RWPE2 (cell line): ENCODE measurements around the gene CARD14.
"Not testable (repeated sequence)": the region's sequence is repeated elsewhere in the genome, so short reads cannot be mapped to it uniquely, and the experiment has no call there.

ENCODE experiments used
- ATAC-seq: fragments of 200-7000 bp; cut with Tn5 transposase; 3 replicates; pipeline ENCODE4 v1.9.1; 2021; ENCODE audit warnings: low read depth
- DNase-seq: peaks from one replicate; pipeline ENCODE4 v3.0.0-alpha.2; 2020; ENCODE audit warnings: low spot score
- H3K27ac ChIP-seq: fragments of 450-650 bp; 2 replicates; pipeline ENCODE4 v1.5.1; 2017; ENCODE audit warnings: mild to moderate bottlenecking; ENCODE audit not compliant: poor library complexity, severe bottlenecking
- H3K27me3 ChIP-seq: fragments of 250-450 bp; sonication (Bioruptor Pico); 2 replicates; pipeline ENCODE4 v1.5.1; 2021; ENCODE audit warnings: mild to moderate bottlenecking, moderate library complexity; ENCODE audit not compliant: insufficient read depth, poor library complexity, severe bottlenecking
- H3K36me3 ChIP-seq: fragments of 250-450 bp; sonication (Bioruptor Pico); 2 replicates; pipeline ENCODE4 v1.5.1; 2020; ENCODE audit warnings: low read depth, mild to moderate bottlenecking, moderate library complexity
- H3K4me1 ChIP-seq: fragments of 250-450 bp; sonication (Bioruptor Pico); 2 replicates; pipeline ENCODE4 v1.5.1; 2021; ENCODE audit warnings: mild to moderate bottlenecking, moderate library complexity; ENCODE audit not compliant: insufficient read depth, poor library complexity, severe bottlenecking
- H3K4me3 ChIP-seq: fragments of 250-450 bp; sonication (Bioruptor Pico); 2 replicates; pipeline ENCODE4 v1.5.1; 2021; ENCODE audit warnings: mild to moderate bottlenecking, moderate library complexity; ENCODE audit not compliant: severe bottlenecking
- H3K9me3 ChIP-seq: fragments of 250-450 bp; sonication (Bioruptor Pico); 2 replicates; pipeline ENCODE4 v1.5.1; 2021; ENCODE audit warnings: mild to moderate bottlenecking, moderate library complexity; ENCODE audit not compliant: severe bottlenecking
- TF ChIP-seq, protein P1 (sequence below): fragments of 450-650 bp; IDR thresholded peaks from one replicate; pipeline ENCODE4 v1.5.1; 2017; ENCODE audit warnings: mild to moderate bottlenecking, moderate library complexity; ENCODE audit not compliant: poor library complexity, severe bottlenecking

The CARD14 gene

GRCh38 chr17:80243526-80244433 lies 74.0 kb downstream of the CARD14 start:
- H3K27ac ChIP-seq: no peak overlapping the region
- DNase-seq (no peak), ATAC-seq (no peak)
- no peaks in the 10 kb centered on the region for H3K27me3 ChIP-seq
- no peak overlapping the region for H3K4me3 ChIP-seq
- peaks cover 4% of the 10 kb centered on the region for H3K36me3 ChIP-seq
- no peaks in the 10 kb centered on the region for H3K4me1 ChIP-seq
- TF ChIP-seq, protein P1, sequence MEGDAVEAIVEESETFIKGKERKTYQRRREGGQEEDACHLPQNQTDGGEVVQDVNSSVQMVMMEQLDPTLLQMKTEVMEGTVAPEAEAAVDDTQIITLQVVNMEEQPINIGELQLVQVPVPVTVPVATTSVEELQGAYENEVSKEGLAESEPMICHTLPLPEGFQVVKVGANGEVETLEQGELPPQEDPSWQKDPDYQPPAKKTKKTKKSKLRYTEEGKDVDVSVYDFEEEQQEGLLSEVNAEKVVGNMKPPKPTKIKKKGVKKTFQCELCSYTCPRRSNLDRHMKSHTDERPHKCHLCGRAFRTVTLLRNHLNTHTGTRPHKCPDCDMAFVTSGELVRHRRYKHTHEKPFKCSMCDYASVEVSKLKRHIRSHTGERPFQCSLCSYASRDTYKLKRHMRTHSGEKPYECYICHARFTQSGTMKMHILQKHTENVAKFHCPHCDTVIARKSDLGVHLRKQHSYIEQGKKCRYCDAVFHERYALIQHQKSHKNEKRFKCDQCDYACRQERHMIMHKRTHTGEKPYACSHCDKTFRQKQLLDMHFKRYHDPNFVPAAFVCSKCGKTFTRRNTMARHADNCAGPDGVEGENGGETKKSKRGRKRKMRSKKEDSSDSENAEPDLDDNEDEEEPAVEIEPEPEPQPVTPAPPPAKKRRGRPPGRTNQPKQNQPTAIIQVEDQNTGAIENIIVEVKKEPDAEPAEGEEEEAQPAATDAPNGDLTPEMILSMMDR: no peak
- H3K9me3 ChIP-seq: no peaks in the 10 kb centered on the region

GRCh38 chr17:80244448-80244847 lies 74.6 kb downstream of the CARD14 start:
- DNase-seq, H3K4me3 ChIP-seq, H3K36me3 ChIP-seq, H3K27ac ChIP-seq, H3K9me3 ChIP-seq, H3K27me3 ChIP-seq, H3K4me1 ChIP-seq, ATAC-seq: not testable (repeated sequence)

- no peaks in the 10 kb centered on the region for H3K36me3 ChIP-seq
- TF ChIP-seq, protein P1: no peak
- ATAC-seq (no peak), DNase-seq (no peak)
- no peak overlapping the region for H3K27ac ChIP-seq
- H3K4me1 ChIP-seq: no peaks in the 10 kb centered on the region
- H3K4me3 ChIP-seq: no peak overlapping the region
- no peaks in the 10 kb centered on the region for H3K27me3 ChIP-seq
- no peaks in the 10 kb centered on the region for H3K9me3 ChIP-seq
Observed at GRCh38 chr17:80244871-80245509, 75.2 kb downstream of the CARD14 start.

- H3K9me3 ChIP-seq: no peaks in the 10 kb centered on the region
- TF ChIP-seq, protein P1: no peak
- H3K4me1 ChIP-seq: no peaks in the 10 kb centered on the region
- DNase-seq (no peak), ATAC-seq (no peak)
- H3K27me3 ChIP-seq: no peaks in the 10 kb centered on the region
- no peak overlapping the region for H3K4me3 ChIP-seq
- H3K27ac ChIP-seq: no peak overlapping the region
- no peaks in the 10 kb centered on the region for H3K36me3 ChIP-seq
Observed at GRCh38 chr17:80245566-80246265, 75.9 kb downstream of the CARD14 start.

GRCh38 chr17:80246266-80246681 lies 76.4 kb downstream of the CARD14 start:
- H3K27ac ChIP-seq: no peak overlapping the region
- no peak overlapping the region for H3K4me3 ChIP-seq
- no peak for DNase-seq
- TF ChIP-seq, protein P1: no peak
- no peaks in the 10 kb centered on the region for H3K36me3 ChIP-seq
- H3K4me1 ChIP-seq: no peaks in the 10 kb centered on the region
- no peaks in the 10 kb centered on the region for H3K27me3 ChIP-seq
- no peaks in the 10 kb centered on the region for H3K9me3 ChIP-seq
- no peak for ATAC-seq
